K562 (cell line): ENCODE results near the gene ATXN10. TPM values are rescaled to one million over a fixed set of nuclear protein-coding genes. Genes with fewer than 3 reads are reported as not detected.
A peak's percentile ranks its signal among the peaks of the same experiment; 100 is the strongest.

Source experiments
- ATAC-seq: fragments of 200-7000 bp; cut with Tn5 transposase; 3 replicates; pipeline ENCODE4 v1.9.1; 2020; ENCODE audit warnings: moderate library complexity
- BruUV-seq: library from RNA; stranded (reverse); fragments of 400-500 nt; replicated peaks from 2 replicates; lab custom pipeline; 2021; lab: Mats Ljungman, UMichigan
- CTCF ChIA-PET: fragments of 300-600 bp; formaldehyde crosslinking; extraction: SDS; loops from one replicate; lab custom pipeline; 2021; ENCODE audit warnings: low intra/inter-chr PET ratio; lab: Yijun Ruan, JAX
- POLR2A ChIA-PET: fragments of 300-600, 350-650 bp; sonication (Branson Sonifier 250); formaldehyde crosslinking; extraction: SDS; loops from one replicate; lab custom pipeline; 2021; ENCODE audit warnings: antibody characterized with exemption, inconsistent platforms; lab: Yijun Ruan, JAX
- DNase-seq, 4 experiments: peaks; one replicate each; pipeline versions ENCODE4 v3.0.0 to v3.0.0-alpha.2; 2011 to 2018; ENCODE audit warnings: low spot score in 3 of 4, mixed read lengths in 3 of 4; ENCODE audit errors: extremely low read depth in 1 of 4
- FAIRE-seq: peaks from 2 replicates; lab custom pipeline; 2011; peaks lifted over from hg19 to GRCh38; lab: Jason Lieb, UNC
- H2AFZ ChIP-seq: 2 replicates; pipeline ENCODE4 v1.6.0; 2011; ENCODE audit warnings: low read depth, low read length, control low read depth, inconsistent platforms
- H3K27ac ChIP-seq: fragments of 200-600 bp; 3 replicates; pipeline ENCODE4 v1.8.0; 2011; ENCODE audit warnings: low read depth, mild to moderate bottlenecking, control low read depth, inconsistent platforms, low read length, moderate library complexity, mixed read lengths; ENCODE audit errors: extremely low read depth
- H3K27me3 ChIP-seq, 2 experiments: fragments of 300-600 bp in 1 of 2; 2 replicates in 1 of 2; 3 replicates in 1 of 2; pipeline versions ENCODE4 v1.6.0 to v1.8.0; 2011; ENCODE audit warnings: inconsistent platforms in 2 of 2, low read length in 2 of 2, mild to moderate bottlenecking in 1 of 2, mixed read lengths in 1 of 2, moderate library complexity in 1 of 2; ENCODE audit not compliant: control insufficient read depth in 2 of 2, insufficient read depth in 2 of 2
- H3K36me3 ChIP-seq: fragments of 300-600 bp; 3 replicates; pipeline ENCODE4 v1.8.0; 2011; ENCODE audit warnings: mild to moderate bottlenecking, low read length, inconsistent platforms; ENCODE audit not compliant: control insufficient read depth, insufficient read depth
- H3K4me1 ChIP-seq, 2 experiments: fragments of 200-600 bp in 1 of 2; replicated peaks in 1 of 2; 2 replicates in 1 of 2; 3 replicates in 1 of 2; pipeline versions ENCODE4 v1.5.1 to v1.8.0; 2011; ENCODE audit warnings: inconsistent platforms in 2 of 2, low read length in 2 of 2, mild to moderate bottlenecking in 1 of 2, mixed read lengths in 1 of 2, moderate library complexity in 1 of 2; ENCODE audit not compliant: control insufficient read depth in 2 of 2, insufficient read depth in 2 of 2
- H3K4me2 ChIP-seq: 2 replicates; pipeline ENCODE4 v1.6.1; 2011; ENCODE audit warnings: low read length, control low read depth, inconsistent platforms, mixed read lengths; ENCODE audit not compliant: insufficient read depth
- H3K4me3 ChIP-seq: fragments of 200-600 bp; sonication (generic), shearing (Covaris generic); 2 replicates; pipeline ENCODE4 v1.5.1; 2016; ENCODE audit warnings: control low read depth, inconsistent platforms
- H3K79me2 ChIP-seq: fragments of 200-600 bp; 3 replicates; pipeline ENCODE4 v1.8.0; 2011; ENCODE audit warnings: low read length, inconsistent platforms; ENCODE audit not compliant: control insufficient read depth, insufficient read depth
- H3K9ac ChIP-seq, 2 experiments: 2 replicates each; pipeline versions ENCODE4 v1.6.0 to v1.6.1; 2011; ENCODE audit warnings: low read depth in 2 of 2, low read length in 2 of 2, control low read depth in 1 of 2, inconsistent platforms in 1 of 2, mild to moderate bottlenecking in 1 of 2, mixed read lengths in 1 of 2; ENCODE audit not compliant: insufficient read depth in 1 of 2
- H3K9me1 ChIP-seq: one replicate; pipeline ENCODE4 v1.6.0; 2011; ENCODE audit warnings: inconsistent platforms, mild to moderate bottlenecking, low read length, moderate library complexity; ENCODE audit not compliant: control insufficient read depth, insufficient read depth
- H3K9me3 ChIP-seq: replicated peaks from 2 replicates; pipeline ENCODE4 v1.5.1; 2011; ENCODE audit warnings: low read depth, low read length, inconsistent platforms; ENCODE audit not compliant: control insufficient read depth, insufficient read depth
- H4K20me1 ChIP-seq: replicated peaks from 2 replicates; pipeline ENCODE4 v1.6.1; 2011; ENCODE audit warnings: low read length, inconsistent platforms, mixed read lengths; ENCODE audit not compliant: control insufficient read depth, insufficient read depth
- CTCF ChIP-seq, 3 experiments: IDR thresholded peaks in 2 of 3; conservative IDR thresholded peaks in 1 of 3; 2 replicates each; pipeline ENCODE4 v1.5.1; 2011 to 2012; ENCODE audit warnings: low read length in 3 of 3, mild to moderate bottlenecking in 3 of 3, control low read depth in 2 of 3, improper control_type of control experiment in 1 of 3, inconsistent platforms in 1 of 3, low read depth in 1 of 3, mixed read lengths in 1 of 3, moderate library complexity in 1 of 3; ENCODE audit not compliant: insufficient read depth in 2 of 3
- MEIS2 ChIP-seq: fragments of 450-650 bp; IDR thresholded peaks from 2 replicates; pipeline ENCODE4 v1.6.1; 2014; ENCODE audit warnings: mild to moderate bottlenecking; ENCODE audit not compliant: partially characterized antibody
- MYNN ChIP-seq, 2 experiments: sonication (generic); formaldehyde crosslinking in 1 of 2; IDR thresholded peaks; 2 replicates each; pipeline versions ENCODE4 v1.5.0 to v1.6.1; 2016 to 2020; ENCODE audit warnings: antibody characterized with exemption in 1 of 2, missing genetic modification reagents in 1 of 2
- POLR2A ChIP-seq: fragments of 450-650 bp; conservative IDR thresholded peaks from 2 replicates; pipeline ENCODE4 v1.6.1; 2016
- ZNF655 ChIP-seq: fragments of 250-450 bp; sonication (Bioruptor Pico); IDR thresholded peaks from 2 replicates; pipeline ENCODE4 v1.5.0; 2021
- WGBS: fragments of 100-300 bp; shearing (Covaris generic); methylation state at CpG from one replicate; pipeline ENCODE4 v1.1.6; 2016; ENCODE audit warnings: low coverage, mixed read lengths; ENCODE audit not compliant: insufficient coverage; ENCODE audit errors: missing lambda C conversion rate; 5-methylcytosine and 5-hydroxymethylcytosine counted together
- in situ Hi-C: fragments of 300-500 bp; cut with MboI; formaldehyde crosslinking; loops from 4 replicates; pipeline ENCODE4 v1.15.0; 2018; ENCODE audit warnings: inconsistent platforms, mixed read lengths
- intact Hi-C: fragments of 100-400 bp; cut with micrococcal nuclease; formaldehyde crosslinking; loops from 2 replicates; pipeline ENCODE4 v1.14.2; 2022
- polyA plus RNA-seq, 8 experiments: library from polyadenylated mRNA; depleted of rRNA in 4 of 8; stranded (reverse) in 5 of 8; unstranded in 3 of 8; fragments of >200 nt; fragmentation: Nextera tagmentation in 2 of 8; fragmentation: Illumina TruSeq in 1 of 8; extraction: Ambion mirVana in 2 of 8; extraction: Trizol in 1 of 8; gene quantifications; 2 replicates each; pipeline versions ENCODE4 v1.2.1 to v1.2.3, GENCODE V29; 2011 to 2014; ENCODE audit warnings: inconsistent platforms in 1 of 8, missing spikeins in 1 of 8
- total RNA-seq, 7 experiments: library from RNA; depleted of rRNA in 6 of 7; stranded (reverse); fragments of >200 nt in 6 of 7; fragmentation: Illumina TruSeq in 2 of 7; extraction: Trizol in 2 of 7; gene quantifications; 2 replicates each; pipeline versions ENCODE4 v1.2.1 to v1.2.3, GENCODE V29; 2011 to 2021; ENCODE audit warnings: low replicate concordance in 1 of 7
- TF ChIP-seq, protein P1 (sequence below): fragments of 450-650 bp; IDR thresholded peaks from 2 replicates; pipeline ENCODE4 v1.6.1; 2016
- TF ChIP-seq, protein P2 (sequence below), 2 experiments: IDR thresholded peaks in 1 of 2; conservative IDR thresholded peaks in 1 of 2; 2 replicates each; pipeline ENCODE4 v1.6.1; 2016; ENCODE audit warnings: low read depth in 2 of 2, mild to moderate bottlenecking in 1 of 2, missing compliant biosample characterization in 1 of 2, missing genetic modification characterization in 1 of 2, moderate library complexity in 1 of 2
- TF ChIP-seq, protein P3 (sequence below): fragments of 450-650 bp; formaldehyde crosslinking; IDR thresholded peaks from 2 replicates; pipeline ENCODE4 v1.4.0; 2020; ENCODE audit warnings: mild to moderate bottlenecking, mixed read lengths

The ATXN10 gene
- total and polyA plus RNA-seq, 9 of the 15 experiments (the other 6 are each of a cell fraction or from before 2014, with no cell fraction given), result 11.5 to 190 (median 33.6) TPM

- no peaks in the 10 kb centered on the region for H3K79me2 ChIP-seq
- ATAC-seq, result peak; percentile 85
- no peaks in the 10 kb centered on the region for H3K9me3 ChIP-seq
- CTCF ChIA-PET, result interaction anchor here (0.5 to 1.0 kb wide), 2 partner anchors 112 to 276 kb away, joined by 3 to 5 read pairs; no protein-coding TSS in a partner anchor
- in situ Hi-C loops (no loop called here), intact Hi-C loops (loop anchor here (5.0 kb wide), 1 partner anchor 287 kb away; no protein-coding TSS in a partner anchor)
- H2AFZ ChIP-seq, result no peak overlapping the region
- no peak overlapping the region for H3K27ac ChIP-seq
- no peak overlapping the region for H3K4me2 ChIP-seq
- no TSS peak for BruUV-seq
- POLR2A ChIA-PET, result interaction anchor here (0.6 kb wide), 2 partner anchors 65 to 142 kb away, joined by 3 read pairs; no protein-coding TSS in a partner anchor
- H3K36me3 ChIP-seq, result no peaks in the 10 kb centered on the region
- H4K20me1 ChIP-seq, result peaks cover 4% of the 10 kb centered on the region; the same call in 1 of the 2 replicates
- no peaks in the 10 kb centered on the region for H3K9me1 ChIP-seq
- WGBS, result 10% methylated on average over 16 of the region's 19 CpGs
- no peak overlapping the region for H3K9ac ChIP-seq
- H3K27me3 ChIP-seq, result peaks cover 0 to 33% of the 10 kb centered on the region in 2 experiments; a peak in 3 of 5 replicates
- H3K4me1 ChIP-seq, result peaks cover 0 to 8% of the 10 kb centered on the region in 2 experiments; a peak in 2 of 5 replicates
- FAIRE-seq, result peak; percentile 66
- peak; percentile 66 to 75 (median 70) for DNase-seq
- no peak overlapping the region for H3K4me3 ChIP-seq
- TF ChIP-seq MEIS2 (peak; percentile 48), POLR2A (no peak), MYNN (IDR thresholded peaks at IDR 0.05) (0 out of 2 replicates have a peak, but pooled peaks have one; percentile 40), MYNN (CRISPR knock-in tag; IDR thresholded peaks at IDR 0.05) (no peak), CTCF (IDR thresholded peaks at IDR 0.05 in 2 of 3, conservative IDR thresholded peaks at IDR 0.05 in 1 of 3; ENCODE audit: insufficient read depth in 2 of 3, low read depth in 1 of 3, low read length in 3 of 3) (peak; percentile 75 to 86 (median 84)), ZNF655 (CRISPR knock-in tag) (no peak)
- TF ChIP-seq, protein P1, sequence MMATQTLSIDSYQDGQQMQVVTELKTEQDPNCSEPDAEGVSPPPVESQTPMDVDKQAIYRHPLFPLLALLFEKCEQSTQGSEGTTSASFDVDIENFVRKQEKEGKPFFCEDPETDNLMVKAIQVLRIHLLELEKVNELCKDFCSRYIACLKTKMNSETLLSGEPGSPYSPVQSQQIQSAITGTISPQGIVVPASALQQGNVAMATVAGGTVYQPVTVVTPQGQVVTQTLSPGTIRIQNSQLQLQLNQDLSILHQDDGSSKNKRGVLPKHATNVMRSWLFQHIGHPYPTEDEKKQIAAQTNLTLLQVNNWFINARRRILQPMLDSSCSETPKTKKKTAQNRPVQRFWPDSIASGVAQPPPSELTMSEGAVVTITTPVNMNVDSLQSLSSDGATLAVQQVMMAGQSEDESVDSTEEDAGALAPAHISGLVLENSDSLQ, result peak; percentile 77
- TF ChIP-seq, protein P2, sequence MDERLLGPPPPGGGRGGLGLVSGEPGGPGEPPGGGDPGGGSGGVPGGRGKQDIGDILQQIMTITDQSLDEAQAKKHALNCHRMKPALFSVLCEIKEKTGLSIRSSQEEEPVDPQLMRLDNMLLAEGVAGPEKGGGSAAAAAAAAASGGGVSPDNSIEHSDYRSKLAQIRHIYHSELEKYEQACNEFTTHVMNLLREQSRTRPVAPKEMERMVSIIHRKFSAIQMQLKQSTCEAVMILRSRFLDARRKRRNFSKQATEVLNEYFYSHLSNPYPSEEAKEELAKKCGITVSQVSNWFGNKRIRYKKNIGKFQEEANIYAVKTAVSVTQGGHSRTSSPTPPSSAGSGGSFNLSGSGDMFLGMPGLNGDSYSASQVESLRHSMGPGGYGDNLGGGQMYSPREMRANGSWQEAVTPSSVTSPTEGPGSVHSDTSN (CRISPR knock-in tag; IDR thresholded peaks at IDR 0.05; ENCODE audit: low read depth), result no peak
- TF ChIP-seq, protein P2 (tag; conservative IDR thresholded peaks at IDR 0.05; ENCODE audit: low read depth), result 0 out of 2 replicates have a peak, but pooled peaks have one; percentile 23
- TF ChIP-seq, protein P3, sequence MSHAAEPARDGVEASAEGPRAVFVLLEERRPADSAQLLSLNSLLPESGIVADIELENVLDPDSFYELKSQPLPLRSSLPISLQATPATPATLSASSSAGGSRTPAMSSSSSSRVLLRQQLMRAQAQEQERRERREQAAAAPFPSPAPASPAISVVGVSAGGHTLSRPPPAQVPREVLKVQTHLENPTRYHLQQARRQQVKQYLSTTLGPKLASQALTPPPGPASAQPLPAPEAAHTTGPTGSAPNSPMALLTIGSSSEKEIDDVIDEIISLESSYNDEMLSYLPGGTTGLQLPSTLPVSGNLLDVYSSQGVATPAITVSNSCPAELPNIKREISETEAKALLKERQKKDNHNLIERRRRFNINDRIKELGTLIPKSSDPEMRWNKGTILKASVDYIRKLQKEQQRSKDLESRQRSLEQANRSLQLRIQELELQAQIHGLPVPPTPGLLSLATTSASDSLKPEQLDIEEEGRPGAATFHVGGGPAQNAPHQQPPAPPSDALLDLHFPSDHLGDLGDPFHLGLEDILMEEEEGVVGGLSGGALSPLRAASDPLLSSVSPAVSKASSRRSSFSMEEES, result no peak
Measured at GRCh38 chr22:45863981-45864751, 192.5 kb downstream of the ATXN10 start.
